Suprapubic skin (tissue), 4 donors: ENCODE measurements around the gene CHRM1.

Source experiments
- CTCF ChIP-seq, 2 donors: fragments of 200-600 bp in 1 of 2; fragments of 450-650 bp in 1 of 2; sonication (generic) in 1 of 2; IDR thresholded peaks; one replicate each; pipeline ENCODE4 v1.5.1; 2016 to 2019; ENCODE audit warnings: antibody characterized with exemption in 2 of 2, mild to moderate bottlenecking in 1 of 2, moderate library complexity in 1 of 2
- EP300 ChIP-seq: sonication (generic); formaldehyde crosslinking; IDR thresholded peaks from one replicate; pipeline ENCODE4 v1.6.1; 2017; ENCODE audit warnings: antibody characterized with exemption
- POLR2A ChIP-seq, 2 donors: fragments of 450-650 bp; IDR thresholded peaks; one replicate each; pipeline ENCODE4 v1.6.1; 2017; ENCODE audit warnings: antibody characterized with exemption in 2 of 2, mild to moderate bottlenecking in 2 of 2, moderate library complexity in 2 of 2
- POLR2AphosphoS5 ChIP-seq, 3 donors: sonication (generic); formaldehyde crosslinking; IDR thresholded peaks; one replicate each; pipeline ENCODE4 v1.6.1; 2017; ENCODE audit warnings: antibody characterized with exemption in 3 of 3

GRCh38 chr11:62865635-62866034 lies 55.5 kb downstream of the CHRM1 start:
- TF ChIP-seq POLR2AphosphoS5 (IDR thresholded peaks at IDR 0.05) (no peak), CTCF (IDR thresholded peaks at IDR 0.05) (no peak), POLR2A (IDR thresholded peaks at IDR 0.05) (no peak), EP300 (no peak)
